Lower lobe of right lung (tissue), 2 donors: ENCODE results near the gene TTLL8. TPM values are rescaled to one million over a fixed set of nuclear protein-coding genes. Genes with fewer than 3 reads are reported as not detected.

ENCODE experiments used
- ATAC-seq, 2 donors: fragments of 200-7000 bp; cut with Tn5 transposase; one replicate each; pipeline ENCODE4 v1.9.1; 2020 to 2022; ENCODE audit warnings: mild to moderate bottlenecking in 2 of 2, moderate library complexity in 2 of 2
- DNase-seq: peaks from one replicate; pipeline ENCODE4 v3.0.0-alpha.2; 2020
- H3K27ac ChIP-seq: fragments of 200-600 bp; one replicate; pipeline ENCODE4 v1.8.0; 2022
- H3K27me3 ChIP-seq: fragments of 200-600 bp; one replicate; pipeline ENCODE4 v1.8.0; 2022; ENCODE audit warnings: low read depth
- H3K36me3 ChIP-seq: fragments of 200-600 bp; one replicate; pipeline ENCODE4 v1.8.0; 2022; ENCODE audit warnings: mild to moderate bottlenecking
- H3K4me1 ChIP-seq: fragments of 200-600 bp; one replicate; pipeline ENCODE4 v1.8.0; 2022
- H3K4me3 ChIP-seq: fragments of 200-600 bp; one replicate; pipeline ENCODE4 v1.8.0; 2022; ENCODE audit warnings: mild to moderate bottlenecking
- H3K9me3 ChIP-seq: fragments of 200-600 bp; one replicate; pipeline ENCODE4 v1.8.0; 2022
- intact Hi-C: fragments of 100-400 bp; cut with DNase I; formaldehyde crosslinking; loops from one replicate; pipeline ENCODE4 v1.11.0; 2022
- total RNA-seq: library from RNA; stranded (reverse); fragmentation: NEBNext Ultra II Directional; extraction: Animal tissue kit (Norgen Biotek cat#: 25700); gene quantifications from one replicate; pipeline ENCODE4 v1.2.1, GENCODE V29; 2021
- TF ChIP-seq, protein P1 (sequence below): fragments of 200-600 bp; IDR thresholded peaks from one replicate; pipeline ENCODE4 v1.8.0; 2022; ENCODE audit warnings: antibody characterized with exemption, mild to moderate bottlenecking
- donor health status: DM: no; HTN: yes; CAD: no; lungs with severe emphysema.

Gene TTLL8
- total RNA-seq, 1 donor from 2014 or later = not detected

- no peak overlapping the region for H3K4me3 ChIP-seq
- DNase-seq (no peak), ATAC-seq (no peak)
- H3K4me1 ChIP-seq = no peaks in the 10 kb centered on the region
- H3K27me3 ChIP-seq = peaks cover 11% of the 10 kb centered on the region
- no peaks in the 10 kb centered on the region for H3K36me3 ChIP-seq
- intact Hi-C loops = no loop called here
- H3K9me3 ChIP-seq = no peaks in the 10 kb centered on the region
- H3K27ac ChIP-seq = no peak overlapping the region
- TF ChIP-seq, protein P1, sequence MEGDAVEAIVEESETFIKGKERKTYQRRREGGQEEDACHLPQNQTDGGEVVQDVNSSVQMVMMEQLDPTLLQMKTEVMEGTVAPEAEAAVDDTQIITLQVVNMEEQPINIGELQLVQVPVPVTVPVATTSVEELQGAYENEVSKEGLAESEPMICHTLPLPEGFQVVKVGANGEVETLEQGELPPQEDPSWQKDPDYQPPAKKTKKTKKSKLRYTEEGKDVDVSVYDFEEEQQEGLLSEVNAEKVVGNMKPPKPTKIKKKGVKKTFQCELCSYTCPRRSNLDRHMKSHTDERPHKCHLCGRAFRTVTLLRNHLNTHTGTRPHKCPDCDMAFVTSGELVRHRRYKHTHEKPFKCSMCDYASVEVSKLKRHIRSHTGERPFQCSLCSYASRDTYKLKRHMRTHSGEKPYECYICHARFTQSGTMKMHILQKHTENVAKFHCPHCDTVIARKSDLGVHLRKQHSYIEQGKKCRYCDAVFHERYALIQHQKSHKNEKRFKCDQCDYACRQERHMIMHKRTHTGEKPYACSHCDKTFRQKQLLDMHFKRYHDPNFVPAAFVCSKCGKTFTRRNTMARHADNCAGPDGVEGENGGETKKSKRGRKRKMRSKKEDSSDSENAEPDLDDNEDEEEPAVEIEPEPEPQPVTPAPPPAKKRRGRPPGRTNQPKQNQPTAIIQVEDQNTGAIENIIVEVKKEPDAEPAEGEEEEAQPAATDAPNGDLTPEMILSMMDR = no peak
Observed at GRCh38 chr22:50040717-50041116, 17.4 kb downstream of the TTLL8 start.

DNA sequence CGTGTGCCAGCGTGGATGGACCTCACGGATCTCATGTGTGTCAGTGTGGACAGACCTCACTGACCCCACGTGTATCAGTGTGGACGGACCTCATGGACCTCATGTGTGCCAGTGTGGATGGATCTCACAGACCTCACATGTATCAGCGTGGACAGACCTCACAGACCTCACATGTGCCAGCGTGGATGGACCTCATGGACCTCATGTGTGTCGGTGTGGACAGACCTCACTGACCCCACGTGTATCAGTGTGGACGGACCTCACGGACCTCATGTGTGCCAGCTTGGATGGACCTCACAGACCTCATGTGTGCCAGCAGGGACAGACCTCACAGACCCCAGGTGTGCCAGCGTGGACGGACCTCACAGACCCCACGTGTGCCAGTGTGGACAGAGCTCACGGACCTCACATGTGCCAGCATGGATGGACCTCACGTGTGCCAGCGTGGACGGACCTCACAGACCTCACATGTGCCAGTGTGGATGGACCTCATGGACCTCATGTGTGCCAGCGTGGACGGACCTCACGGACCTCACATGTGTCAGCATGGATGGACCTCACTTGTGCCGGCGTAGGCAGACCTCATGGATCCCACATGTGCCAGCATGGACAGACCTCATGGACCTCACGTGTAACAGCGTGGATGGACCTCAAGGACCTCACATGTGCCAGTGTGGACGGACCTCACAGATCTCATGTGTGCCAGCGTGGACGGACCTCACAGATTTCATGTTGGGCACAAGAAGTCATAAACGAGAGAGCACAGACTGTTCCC, 18.2 kb downstream of the TTLL8 start:
- intact Hi-C loops = loop anchor here (10.0 kb wide), 1 partner anchor 115 kb away; no protein-coding TSS in a partner anchor
- Histone ChIP-seq H3K27ac (no peak overlapping the region), H3K9me3 (no peaks in the 10 kb centered on the region), H3K27me3 (peaks cover 11% of the 10 kb centered on the region), H3K36me3 (no peaks in the 10 kb centered on the region), H3K4me3 (no peak overlapping the region), H3K4me1 (no peaks in the 10 kb centered on the region)
- no peak for ATAC-seq
- no peak for DNase-seq
- TF ChIP-seq, protein P1 = no peak

DNA sequence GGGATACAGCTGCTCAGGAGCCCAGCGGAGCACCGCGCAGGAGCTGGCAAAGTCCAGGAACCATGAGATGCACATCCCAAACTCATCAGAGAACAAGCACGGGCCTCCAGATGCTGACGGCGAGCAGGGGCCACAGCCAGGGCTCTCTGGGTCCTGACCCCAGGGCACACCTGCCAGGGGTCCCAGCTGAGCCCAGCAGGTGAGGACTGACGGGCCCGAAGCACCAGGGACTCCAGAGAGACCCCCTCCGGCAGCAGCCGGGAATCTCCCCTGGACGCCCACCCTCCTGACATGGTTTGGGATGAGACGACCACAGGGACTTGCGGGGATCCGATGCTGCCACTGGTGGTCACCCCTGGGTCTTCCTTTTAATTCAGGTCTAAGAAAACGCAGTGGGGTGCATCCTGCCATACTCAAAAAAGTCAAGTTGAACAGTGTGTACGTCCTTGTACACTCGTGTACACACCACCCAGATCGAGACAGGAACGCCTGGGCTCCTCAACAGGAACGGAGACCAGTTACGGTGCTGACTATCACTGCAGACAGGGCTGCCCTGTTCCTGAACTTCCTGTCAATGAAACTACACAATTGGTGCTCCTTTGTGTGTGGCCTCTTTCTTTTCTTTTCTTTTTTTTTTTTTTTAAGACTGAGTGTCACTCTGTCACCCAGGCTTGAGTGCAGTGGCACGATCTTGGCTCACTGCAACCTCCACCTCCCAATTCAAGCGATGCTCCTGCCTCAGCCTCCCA, 21.9 kb downstream of the TTLL8 start:
- ATAC-seq = no peak
- Histone ChIP-seq H3K4me3 (no peak overlapping the region), H3K9me3 (no peaks in the 10 kb centered on the region), H3K4me1 (no peaks in the 10 kb centered on the region), H3K27ac (no peak overlapping the region), H3K36me3 (no peaks in the 10 kb centered on the region), H3K27me3 (peaks cover 14% of the 10 kb centered on the region)
- no peak for DNase-seq
- intact Hi-C loops = loop anchor here (10.0 kb wide), 1 partner anchor 111 kb away; no protein-coding TSS in a partner anchor
- TF ChIP-seq, protein P1 = no peak

- no peak overlapping the region for H3K4me3 ChIP-seq
- peaks cover 22% of the 10 kb centered on the region for H3K27me3 ChIP-seq
- TF ChIP-seq, protein P1 = no peak
- DNase-seq = no peak
- intact Hi-C loops = loop anchor here (10.0 kb wide), 1 partner anchor 111 kb away; no protein-coding TSS in a partner anchor
- no peaks in the 10 kb centered on the region for H3K4me1 ChIP-seq
- no peak overlapping the region for H3K27ac ChIP-seq
- no peaks in the 10 kb centered on the region for H3K9me3 ChIP-seq
- no peak for ATAC-seq
- no peaks in the 10 kb centered on the region for H3K36me3 ChIP-seq
Observed at GRCh38 chr22:50035131-50035881, 22.8 kb downstream of the TTLL8 start.
